ENCODE data around the gene MARF1.

DNA sequence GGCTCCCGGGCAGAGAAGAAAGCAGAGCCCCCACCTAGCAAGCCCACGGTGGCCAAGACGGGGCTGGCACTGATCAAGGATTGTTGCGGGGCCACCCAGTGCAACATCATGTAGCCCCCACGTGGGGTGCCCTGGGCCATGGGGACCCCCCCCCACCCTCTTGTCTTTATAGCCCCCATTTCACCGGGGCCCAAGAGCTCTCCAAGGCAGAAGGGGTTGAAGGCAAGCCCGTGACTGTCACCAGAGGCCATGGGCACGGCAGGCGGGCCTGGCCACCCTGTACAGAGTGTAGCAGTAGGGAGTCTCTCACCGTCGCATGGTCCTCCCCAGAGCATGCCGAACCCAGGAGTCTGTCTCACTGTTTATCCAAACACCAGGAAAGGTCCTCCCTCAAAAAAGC is 56.2 kb downstream of the MARF1 start:
- TF ChIP-seq POLR2A (IDR thresholded peaks at IDR 0.05) (no peak), CTCF (IDR thresholded peaks at IDR 0.05) (no peak)

Data from lower leg skin (tissue), 3 donors.